AG04450 (cell line): ENCODE measurements around the gene CBLL1. TPM values are rescaled to one million over a fixed set of nuclear protein-coding genes. Genes with fewer than 3 reads are reported as not detected.

ENCODE experiments used
- CTCF ChIA-PET: fragments of 300-600, 350-600 bp; formaldehyde crosslinking; extraction: SDS; loops from one replicate; lab custom pipeline; 2022; ENCODE audit warnings: antibody characterized with exemption, inconsistent platforms; lab: Charles Lee
- POLR2A ChIA-PET: fragments of 350-600 bp; formaldehyde crosslinking; extraction: SDS; loops from one replicate; lab custom pipeline; 2021; ENCODE audit warnings: antibody characterized with exemption, inconsistent platforms; lab: Yijun Ruan, JAX
- DNase-seq: peaks from one replicate; pipeline ENCODE4 v3.0.0-alpha.2; 2011; ENCODE audit warnings: low read depth, low spot score
- H3K27ac ChIP-seq: one replicate; pipeline ENCODE4 v1.5.1; 2012; ENCODE audit warnings: low read depth, low read length, control low read depth
- H3K27me3 ChIP-seq: one replicate; pipeline ENCODE4 v1.6.0; 2012; ENCODE audit warnings: low read length; ENCODE audit not compliant: control insufficient read depth, insufficient read depth
- H3K4me3 ChIP-seq: 2 replicates; pipeline ENCODE4 v1.5.1; 2011; ENCODE audit warnings: mild to moderate bottlenecking, low read depth, low read length, control low read depth
- H3K9me3 ChIP-seq: 2 replicates; pipeline ENCODE4 v1.5.1; 2012; ENCODE audit warnings: low read length; ENCODE audit not compliant: control insufficient read depth, insufficient read depth
- polyA plus RNA-seq: library from polyadenylated mRNA; depleted of rRNA; stranded (reverse); fragments of >200 nt; gene quantifications from 2 replicates; pipeline ENCODE4 v1.2.3, GENCODE V29; 2011
- TF ChIP-seq, protein P1 (sequence below): IDR thresholded peaks from 2 replicates; pipeline ENCODE4 v1.5.1; 2011; ENCODE audit warnings: low read depth, low read length, control low read depth, inconsistent platforms

The CBLL1 gene
- polyA plus RNA-seq, 1 experiment = 18.0 TPM

DNA sequence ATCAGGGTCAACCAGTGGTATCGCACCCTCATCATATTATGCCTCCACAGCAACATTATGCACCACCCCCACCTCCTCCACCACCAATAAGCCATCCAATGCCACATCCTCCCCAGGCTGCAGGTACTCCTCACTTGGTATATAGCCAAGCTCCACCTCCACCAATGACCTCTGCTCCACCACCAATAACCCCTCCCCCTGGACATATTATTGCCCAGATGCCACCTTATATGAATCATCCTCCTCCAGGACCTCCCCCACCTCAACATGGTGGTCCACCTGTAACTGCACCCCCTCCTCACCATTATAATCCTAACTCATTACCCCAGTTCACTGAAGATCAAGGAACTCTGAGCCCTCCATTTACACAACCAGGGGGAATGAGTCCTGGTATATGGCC lies 14.7 kb downstream of the CBLL1 start:
- DNase-seq = no peak
- ChIA-PET CTCF (interaction anchor here (1.5 to 1.9 kb wide), 2 partner anchors 15 to 116 kb away, joined by 4 to 7 read pairs; partner anchors contain the start of gene CBLL1), POLR2A (no interaction called here)
- H3K27ac ChIP-seq = no peak overlapping the region
- no peaks in the 10 kb centered on the region for H3K9me3 ChIP-seq
- H3K4me3 ChIP-seq = no peak overlapping the region
- H3K27me3 ChIP-seq = no peaks in the 10 kb centered on the region
- TF ChIP-seq, protein P1, sequence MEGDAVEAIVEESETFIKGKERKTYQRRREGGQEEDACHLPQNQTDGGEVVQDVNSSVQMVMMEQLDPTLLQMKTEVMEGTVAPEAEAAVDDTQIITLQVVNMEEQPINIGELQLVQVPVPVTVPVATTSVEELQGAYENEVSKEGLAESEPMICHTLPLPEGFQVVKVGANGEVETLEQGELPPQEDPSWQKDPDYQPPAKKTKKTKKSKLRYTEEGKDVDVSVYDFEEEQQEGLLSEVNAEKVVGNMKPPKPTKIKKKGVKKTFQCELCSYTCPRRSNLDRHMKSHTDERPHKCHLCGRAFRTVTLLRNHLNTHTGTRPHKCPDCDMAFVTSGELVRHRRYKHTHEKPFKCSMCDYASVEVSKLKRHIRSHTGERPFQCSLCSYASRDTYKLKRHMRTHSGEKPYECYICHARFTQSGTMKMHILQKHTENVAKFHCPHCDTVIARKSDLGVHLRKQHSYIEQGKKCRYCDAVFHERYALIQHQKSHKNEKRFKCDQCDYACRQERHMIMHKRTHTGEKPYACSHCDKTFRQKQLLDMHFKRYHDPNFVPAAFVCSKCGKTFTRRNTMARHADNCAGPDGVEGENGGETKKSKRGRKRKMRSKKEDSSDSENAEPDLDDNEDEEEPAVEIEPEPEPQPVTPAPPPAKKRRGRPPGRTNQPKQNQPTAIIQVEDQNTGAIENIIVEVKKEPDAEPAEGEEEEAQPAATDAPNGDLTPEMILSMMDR = no peak

DNA sequence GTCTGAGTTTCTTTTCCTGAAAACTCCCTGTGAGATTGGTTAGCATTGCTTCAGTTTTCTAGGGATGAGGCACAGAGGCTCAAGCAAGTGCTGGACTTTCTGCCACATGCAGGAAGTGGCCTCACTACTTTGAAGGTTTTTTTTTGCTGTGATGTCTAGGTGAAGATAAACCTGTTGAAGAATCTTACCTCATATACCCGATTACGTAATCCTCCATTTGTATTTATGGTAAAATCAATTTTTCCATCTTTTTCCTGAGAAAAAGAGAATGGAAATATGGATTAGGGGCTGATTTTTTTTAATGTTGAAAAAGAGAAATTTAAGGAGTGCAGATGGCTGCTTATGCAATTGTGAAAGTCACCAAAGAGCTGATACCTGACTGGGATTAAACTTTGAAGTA lies 23.4 kb downstream of the CBLL1 start:
- Histone ChIP-seq H3K4me3 (no peak overlapping the region), H3K9me3 (no peaks in the 10 kb centered on the region), H3K27me3 (peaks cover 8% of the 10 kb centered on the region), H3K27ac (no peak overlapping the region)
- POLR2A ChIA-PET = no interaction called here
- TF ChIP-seq, protein P1 = no peak
- no peak for DNase-seq
- CTCF ChIA-PET = no interaction called here

DNA sequence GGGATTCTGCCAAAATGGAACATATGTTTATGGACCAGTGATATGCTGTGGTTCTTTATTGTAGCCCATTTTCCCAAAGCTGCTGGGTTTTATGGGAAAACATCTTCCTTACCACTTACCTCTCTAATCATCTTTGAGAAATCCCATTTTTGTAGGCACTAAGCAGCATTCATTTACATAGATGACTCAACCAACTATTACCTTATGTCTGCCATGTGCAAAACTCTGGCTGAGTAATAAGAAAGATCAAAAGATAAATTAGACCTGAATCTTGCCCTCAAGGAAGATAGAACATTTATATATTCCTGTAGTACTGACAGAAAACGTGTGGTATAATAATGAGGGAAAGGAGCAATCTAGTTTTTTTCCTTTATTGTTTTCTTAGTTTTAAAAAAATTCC lies 24.3 kb downstream of the CBLL1 start:
- CTCF ChIA-PET = no interaction called here
- Histone ChIP-seq H3K4me3 (no peak overlapping the region), H3K27me3 (peaks cover 8% of the 10 kb centered on the region), H3K27ac (no peak overlapping the region), H3K9me3 (no peaks in the 10 kb centered on the region)
- TF ChIP-seq, protein P1 = no peak
- no peak for DNase-seq
- POLR2A ChIA-PET = no interaction called here

DNA sequence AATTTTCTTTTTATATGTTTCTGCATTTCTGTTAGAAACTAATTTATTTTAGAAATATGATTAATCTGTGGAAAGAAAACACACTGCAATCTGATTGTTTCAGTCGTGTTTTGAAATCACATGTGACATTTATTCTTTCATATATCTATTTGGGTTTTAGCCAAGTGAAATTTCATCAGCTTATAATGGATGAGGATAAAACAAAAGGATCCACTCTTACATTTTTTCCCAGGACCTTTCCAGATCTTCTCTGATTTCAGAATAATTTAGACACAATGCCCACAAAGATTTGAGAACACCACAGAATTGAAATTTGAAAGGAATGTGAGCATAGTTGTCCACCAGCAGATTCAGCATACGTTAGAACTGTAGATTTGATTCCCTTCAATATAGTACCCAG lies 29.1 kb downstream of the CBLL1 start:
- TF ChIP-seq, protein P1 = no peak
- ChIA-PET CTCF (interaction anchor here (0.6 kb wide), 1 partner anchor 373 kb away, joined by 3 read pairs; no protein-coding TSS in a partner anchor), POLR2A (no interaction called here)
- no peak for DNase-seq
- Histone ChIP-seq H3K27me3 (peaks cover 8% of the 10 kb centered on the region), H3K27ac (no peak overlapping the region), H3K9me3 (no peaks in the 10 kb centered on the region), H3K4me3 (no peak overlapping the region)

DNA sequence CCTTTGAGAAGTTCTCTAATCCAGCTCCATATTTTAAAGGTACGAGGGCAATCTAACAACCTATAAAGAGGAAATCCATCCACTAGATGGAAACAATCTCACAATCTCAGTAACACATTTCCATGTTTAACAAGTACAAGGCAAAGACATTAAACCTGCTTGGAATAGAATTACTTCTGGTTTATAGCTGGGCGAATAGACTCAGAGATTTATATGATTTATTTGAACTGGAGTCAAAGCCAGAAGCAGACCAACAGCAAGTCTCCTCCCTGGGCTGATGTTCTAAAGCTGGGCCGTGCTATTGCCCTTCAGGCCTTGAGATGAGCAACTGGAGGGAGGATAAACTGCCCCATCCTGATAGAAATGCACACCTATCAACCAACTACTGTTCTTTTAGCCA lies 33.8 kb downstream of the CBLL1 start:
- TF ChIP-seq, protein P1 = no peak
- H3K27ac ChIP-seq = no peak overlapping the region
- H3K9me3 ChIP-seq = no peaks in the 10 kb centered on the region
- no peaks in the 10 kb centered on the region for H3K27me3 ChIP-seq
- DNase-seq = no peak
- ChIA-PET POLR2A (no interaction called here), CTCF (no interaction called here)
- H3K4me3 ChIP-seq = no peak overlapping the region
